OCI-M2 (cell line): Measurements from ENCODE around the gene PDE2A.

Source experiments
- DNase-seq: peaks from one replicate; lab custom pipeline; 2025; ENCODE audit not compliant: unreplicated experiment; lab: John Stamatoyannopoulos, UW

PDE2A gene

GRCh38 chr11:72661486-72661885 lies 12.7 kb downstream of the PDE2A start:
- DNase-seq, result no peak

GRCh38 chr11:72658989-72659640 lies 15.1 kb downstream of the PDE2A start:
- DNase-seq, result no peak

GRCh38 chr11:72657411-72658100 lies 16.7 kb downstream of the PDE2A start:
- DNase-seq, result no peak

- no peak for DNase-seq
Measured at GRCh38 chr11:72655896-72656464, 18.2 kb downstream of the PDE2A start.

- DNase-seq, result no peak
Measured at GRCh38 chr11:72655014-72655413, 19.2 kb downstream of the PDE2A start.

- no peak for DNase-seq
Measured at GRCh38 chr11:72653649-72654048, 20.6 kb downstream of the PDE2A start.

GRCh38 chr11:72652873-72653630 lies 21.2 kb downstream of the PDE2A start:
- DNase-seq, result no peak

- DNase-seq, result no peak
Measured at GRCh38 chr11:72652133-72652532, 22.1 kb downstream of the PDE2A start.

- no peak for DNase-seq
Measured at GRCh38 chr11:72649215-72649976, 24.8 kb downstream of the PDE2A start.

- no peak for DNase-seq
Measured at GRCh38 chr11:72648384-72649136, 25.7 kb downstream of the PDE2A start.

- DNase-seq, result no peak
Measured at GRCh38 chr11:72647882-72648281, 26.3 kb downstream of the PDE2A start.

GRCh38 chr11:72646472-72646871 lies 27.8 kb downstream of the PDE2A start:
- DNase-seq, result no peak

- DNase-seq, result no peak
Measured at GRCh38 chr11:72646024-72646423, 28.2 kb downstream of the PDE2A start.

- no peak for DNase-seq
Measured at GRCh38 chr11:72643547-72643946, 30.7 kb downstream of the PDE2A start.

- DNase-seq, result no peak
Measured at GRCh38 chr11:72642884-72643522, 31.2 kb downstream of the PDE2A start.

- DNase-seq, result no peak
Measured at GRCh38 chr11:72642043-72642883, 32.0 kb downstream of the PDE2A start.

- no peak for DNase-seq
Measured at GRCh38 chr11:72641522-72642042, 32.6 kb downstream of the PDE2A start.

GRCh38 chr11:72639502-72640375 lies 34.5 kb downstream of the PDE2A start:
- DNase-seq, result no peak
